KOPT-K1 (cell line): Measurements from ENCODE around the gene HPCA.

ENCODE experiments used
- H3K27ac ChIP-seq: fragments of 200-600 bp; sonication (generic); 2 replicates; pipeline ENCODE4 v1.5.1; 2016; ENCODE audit warnings: antibody characterized with exemption, mild to moderate bottlenecking, low read depth, low read length; ENCODE audit not compliant: poor library complexity, severe bottlenecking
- H3K36me3 ChIP-seq: fragments of 200-600 bp; sonication (generic); 2 replicates; pipeline ENCODE4 v1.5.1; 2017; ENCODE audit warnings: antibody characterized with exemption, mild to moderate bottlenecking, low read length, moderate library complexity; ENCODE audit not compliant: insufficient read depth
- H3K9me3 ChIP-seq: fragments of 200-600 bp; sonication (generic); 2 replicates; pipeline ENCODE4 v1.5.1; 2017; ENCODE audit warnings: antibody characterized with exemption, low read length, mild to moderate bottlenecking; ENCODE audit not compliant: insufficient read depth, poor library complexity, severe bottlenecking

Gene HPCA

DNA sequence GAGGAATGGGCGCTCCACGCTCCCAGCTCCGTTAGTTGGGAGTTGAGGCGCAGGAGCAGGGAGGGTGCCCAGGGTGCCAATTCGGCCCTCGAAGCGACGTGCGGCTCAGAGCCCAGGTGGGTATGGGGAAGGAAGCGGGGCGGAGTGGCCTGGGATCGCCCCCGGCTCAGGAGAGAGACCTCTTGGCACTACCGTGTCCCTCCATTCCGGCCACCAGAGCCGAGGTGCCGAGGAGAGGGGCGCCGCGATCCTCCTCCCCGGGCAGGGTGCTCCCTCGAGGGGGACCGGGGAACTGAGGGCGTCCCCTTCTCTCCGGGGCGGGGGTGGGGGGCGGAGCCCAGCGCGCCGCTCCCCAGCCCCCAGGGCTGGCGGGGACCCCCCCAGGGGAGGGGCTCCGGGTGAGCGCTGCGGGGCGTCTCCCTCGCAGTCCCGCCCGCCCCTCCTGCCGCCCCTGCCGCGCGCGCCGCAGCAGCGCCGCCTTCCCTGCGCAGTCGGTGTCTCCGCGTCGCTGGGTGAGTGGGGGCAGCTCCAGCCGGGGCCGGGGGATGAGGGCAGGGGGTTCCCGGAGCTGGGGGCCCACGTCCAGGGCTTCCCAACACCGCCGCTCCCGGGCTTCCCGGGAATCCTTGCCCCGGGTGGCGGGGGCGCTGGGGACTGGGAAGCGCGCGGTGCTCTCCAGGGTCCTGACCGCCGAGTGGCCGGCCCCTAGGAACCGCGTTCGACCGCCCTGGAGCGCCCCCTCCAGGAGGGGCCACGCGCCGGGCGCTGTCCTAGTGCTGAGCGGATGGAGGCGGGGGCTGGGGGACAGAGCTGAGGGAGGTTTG, at the start of gene HPCA:
HPCA (plus strand) TSS at position 488 of the 824 bp plus-strand sequence. CDS start 2,408 bp downstream, outside the sequence.
- Histone ChIP-seq H3K36me3 (no peaks in the 10 kb centered on the region), H3K9me3 (no peaks in the 10 kb centered on the region), H3K27ac (no peak within 1 kb of the TSS)

DNA sequence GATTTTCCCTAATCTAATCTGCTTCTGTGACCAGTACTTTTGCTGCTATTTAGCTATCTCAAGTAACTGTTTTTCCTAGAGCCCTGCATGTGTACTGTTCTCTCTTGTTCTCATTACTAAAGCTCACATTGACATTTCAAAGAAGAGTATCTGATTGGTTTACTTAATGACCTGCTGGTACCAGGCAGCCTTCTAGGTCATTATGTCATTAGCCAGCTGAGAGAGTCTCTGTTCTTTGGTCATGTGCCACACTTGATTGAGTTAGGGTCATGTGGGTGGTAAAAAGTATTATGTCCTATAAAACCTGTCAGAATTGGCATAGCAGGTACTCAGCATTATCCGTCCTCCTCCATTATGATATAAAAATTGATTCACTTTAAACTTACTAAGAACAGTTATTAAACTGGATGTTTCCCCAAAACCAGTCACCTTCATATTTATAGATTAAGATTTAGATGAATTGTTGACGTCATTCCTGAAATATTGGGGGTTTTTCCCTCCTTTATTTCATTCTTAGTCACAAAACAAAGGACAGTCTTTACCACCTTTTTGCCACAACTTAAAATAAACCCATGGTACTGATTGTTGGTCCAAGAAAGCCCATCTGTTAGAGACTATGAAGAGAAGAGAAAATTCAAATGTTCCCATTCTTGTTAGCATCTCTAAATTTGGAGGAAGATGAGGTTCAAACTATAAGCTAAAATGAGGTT, 37.8 kb upstream of the HPCA start:
- Histone ChIP-seq H3K9me3 (no peaks in the 10 kb centered on the region), H3K27ac (no peak overlapping the region), H3K36me3 (peaks cover 95% of the 10 kb centered on the region)

- Histone ChIP-seq H3K36me3 (peaks cover 99% of the 10 kb centered on the region), H3K9me3 (no peaks in the 10 kb centered on the region), H3K27ac (no peak overlapping the region)
These were observed 30.3 kb upstream of the HPCA start for GRCh38 chr1:32855861-32856617.

- Histone ChIP-seq H3K9me3 (no peaks in the 10 kb centered on the region), H3K27ac (no peak overlapping the region), H3K36me3 (peaks cover 99% of the 10 kb centered on the region)
These were observed 28.2 kb upstream of the HPCA start for GRCh38 chr1:32858136-32858535.

DNA sequence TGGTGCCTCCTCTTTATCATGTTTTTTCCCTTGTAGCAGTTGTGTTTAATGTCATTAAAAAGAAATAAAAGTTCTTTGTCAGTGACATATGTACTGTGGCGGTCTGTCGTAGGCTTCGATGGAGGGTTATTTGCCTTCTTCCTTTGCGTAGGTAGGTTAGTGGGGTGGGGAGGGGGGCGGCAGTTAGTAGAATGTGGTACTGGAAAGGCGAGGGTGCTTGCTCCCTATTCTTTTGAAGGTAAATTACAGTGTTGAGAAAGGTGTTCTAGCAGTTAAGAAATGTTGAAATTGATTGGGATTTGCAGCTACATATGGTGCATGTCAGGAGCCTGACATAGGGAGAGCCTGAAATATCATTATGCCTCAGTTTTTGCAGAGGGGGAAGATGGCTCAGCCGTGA, 27.5 kb upstream of the HPCA start:
- H3K36me3 ChIP-seq, result peaks cover 99% of the 10 kb centered on the region
- no peaks in the 10 kb centered on the region for H3K9me3 ChIP-seq
- H3K27ac ChIP-seq, result no peak overlapping the region

DNA sequence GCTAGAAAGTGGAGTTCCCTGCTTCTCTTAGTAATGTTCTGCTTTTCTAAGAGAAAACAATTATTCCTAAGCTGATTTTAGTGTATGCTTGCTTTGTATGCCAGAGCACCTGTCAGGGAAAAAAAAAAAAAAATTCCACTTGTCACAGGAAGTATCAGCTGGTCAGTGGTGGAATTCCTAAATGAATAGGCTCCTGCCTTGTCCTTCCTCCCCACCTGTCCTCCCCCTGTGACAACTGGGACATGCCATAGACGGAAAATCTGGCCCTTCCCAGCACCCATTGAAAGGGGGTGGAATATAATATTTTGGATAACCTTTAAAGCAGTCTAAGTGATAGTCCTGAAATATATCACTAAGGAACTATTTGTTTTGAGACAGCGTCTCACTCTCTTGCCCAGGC, 26.4 kb upstream of the HPCA start:
- peaks cover 99% of the 10 kb centered on the region for H3K36me3 ChIP-seq
- no peak overlapping the region for H3K27ac ChIP-seq
- no peaks in the 10 kb centered on the region for H3K9me3 ChIP-seq

DNA sequence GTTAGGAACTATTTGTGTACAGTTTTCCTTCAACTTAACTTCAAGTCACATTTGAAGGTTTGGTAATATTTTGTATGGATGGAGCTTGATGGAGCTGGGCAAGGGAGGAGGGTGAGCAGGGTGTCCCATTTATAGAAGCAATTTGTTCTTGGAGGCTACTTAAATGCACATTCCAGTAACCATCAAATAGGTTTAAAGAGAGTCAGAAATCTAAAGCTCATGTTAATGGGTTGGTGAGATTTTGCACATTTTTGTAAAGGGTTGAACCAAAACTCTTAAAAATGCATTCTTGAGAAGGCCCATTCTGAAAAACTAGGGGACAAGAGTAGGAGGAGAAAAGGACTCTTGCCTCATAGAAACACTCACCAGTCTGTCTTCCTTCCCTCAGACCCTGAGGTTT, 25.7 kb upstream of the HPCA start:
- Histone ChIP-seq H3K36me3 (peaks cover 92% of the 10 kb centered on the region), H3K27ac (no peak overlapping the region), H3K9me3 (no peaks in the 10 kb centered on the region)

DNA sequence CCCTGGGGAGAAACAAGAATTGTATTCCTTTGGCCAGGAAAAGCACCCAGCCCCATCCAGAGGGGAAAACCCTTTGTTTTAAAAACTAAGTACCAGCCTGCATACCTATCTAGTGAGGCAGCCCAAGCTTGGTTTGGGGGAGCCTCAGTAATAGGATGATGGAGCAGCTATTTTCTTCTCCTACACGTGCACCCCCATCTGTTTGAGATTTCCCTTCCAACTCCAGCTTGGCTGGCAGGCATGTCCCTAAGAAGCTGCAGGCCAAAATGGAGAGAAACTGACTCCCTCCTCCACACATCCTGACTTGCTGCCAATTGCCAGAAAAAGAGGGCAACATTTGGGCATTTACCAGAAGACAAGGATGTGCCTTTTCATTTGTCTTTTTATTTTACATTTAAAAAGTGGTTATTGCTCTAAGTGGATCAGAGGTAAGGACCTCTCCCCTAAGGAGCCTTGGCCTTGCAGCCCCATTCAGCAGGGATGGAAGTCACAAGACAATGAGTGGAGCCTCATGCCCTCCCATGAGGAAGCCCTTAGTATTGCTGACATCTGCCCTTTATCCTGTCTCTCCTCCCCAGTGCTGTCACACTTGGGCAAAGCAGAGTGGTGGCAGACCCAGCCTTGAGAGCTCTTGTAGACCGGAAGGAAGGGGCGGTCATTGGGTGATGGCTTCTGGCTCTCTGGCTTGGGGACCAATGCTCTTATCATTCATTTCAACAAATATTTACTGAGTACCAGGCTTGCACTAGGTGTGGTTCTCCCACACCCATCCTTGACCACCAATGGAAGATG, 24.2 kb upstream of the HPCA start:
- Histone ChIP-seq H3K36me3 (peaks cover 77% of the 10 kb centered on the region), H3K9me3 (no peaks in the 10 kb centered on the region), H3K27ac (no peak overlapping the region)

- no peak overlapping the region for H3K27ac ChIP-seq
- no peaks in the 10 kb centered on the region for H3K9me3 ChIP-seq
- H3K36me3 ChIP-seq, result peaks cover 65% of the 10 kb centered on the region
These were observed 22.9 kb upstream of the HPCA start for GRCh38 chr1:32863218-32863880.

DNA sequence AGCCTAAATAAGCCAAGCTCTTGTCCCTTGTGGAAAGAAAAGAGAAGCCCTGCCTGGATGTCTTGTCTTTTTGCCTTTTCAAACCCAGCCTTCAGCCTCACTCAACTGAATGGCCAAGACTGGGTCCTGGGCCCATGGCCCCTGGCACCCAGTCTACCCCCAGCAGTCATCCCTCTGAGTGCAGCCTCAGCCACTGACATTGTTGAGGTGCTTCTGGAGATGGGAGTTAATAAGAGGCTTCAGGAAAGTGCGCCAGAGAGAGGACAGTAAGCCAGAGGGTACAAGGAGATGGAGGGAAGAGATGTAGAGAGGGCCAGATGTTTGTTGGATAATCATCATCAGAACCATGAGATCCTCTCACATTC, 22.4 kb upstream of the HPCA start:
- Histone ChIP-seq H3K9me3 (no peaks in the 10 kb centered on the region), H3K36me3 (peaks cover 59% of the 10 kb centered on the region), H3K27ac (no peak overlapping the region)

- Histone ChIP-seq H3K27ac (no peak overlapping the region), H3K36me3 (peaks cover 53% of the 10 kb centered on the region), H3K9me3 (no peaks in the 10 kb centered on the region)
These were observed 21.8 kb upstream of the HPCA start for GRCh38 chr1:32864375-32865019.

DNA sequence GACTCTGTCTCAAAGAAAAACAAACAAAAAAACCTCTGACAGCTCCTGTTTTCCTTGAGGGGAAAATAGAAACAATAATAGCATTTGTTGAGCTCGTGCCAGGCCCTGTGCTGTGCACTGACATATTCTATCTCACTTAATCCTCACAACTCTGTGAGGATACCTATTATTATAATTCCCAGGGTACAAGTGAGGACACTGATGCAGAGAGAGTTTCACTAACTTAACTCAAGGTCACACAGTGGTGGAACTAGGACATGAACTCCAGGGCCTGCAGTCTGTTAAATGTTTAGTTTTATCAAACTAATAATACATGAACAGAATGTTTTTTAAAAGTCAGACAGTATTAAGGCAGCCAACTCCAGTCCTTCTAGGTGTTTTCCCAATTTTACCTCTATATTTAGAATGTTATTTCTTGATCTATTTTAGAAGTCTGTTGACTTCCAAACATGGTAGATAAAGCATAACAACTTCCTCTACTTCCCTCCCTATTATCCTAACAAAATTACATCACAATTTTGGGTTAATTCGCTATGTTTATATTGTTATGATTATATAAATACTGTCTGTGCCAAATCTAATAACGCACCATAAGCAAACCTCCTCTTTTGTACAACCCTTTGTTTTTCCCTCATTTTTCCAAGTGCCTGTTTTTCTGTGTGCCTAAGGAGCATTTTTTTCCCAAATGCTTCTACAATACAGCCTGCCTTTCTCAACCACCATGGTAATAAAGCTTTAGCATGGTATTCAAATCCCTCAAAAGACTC, 20.5 kb upstream of the HPCA start:
- Histone ChIP-seq H3K36me3 (peaks cover 40% of the 10 kb centered on the region), H3K27ac (no peak overlapping the region), H3K9me3 (no peaks in the 10 kb centered on the region)

DNA sequence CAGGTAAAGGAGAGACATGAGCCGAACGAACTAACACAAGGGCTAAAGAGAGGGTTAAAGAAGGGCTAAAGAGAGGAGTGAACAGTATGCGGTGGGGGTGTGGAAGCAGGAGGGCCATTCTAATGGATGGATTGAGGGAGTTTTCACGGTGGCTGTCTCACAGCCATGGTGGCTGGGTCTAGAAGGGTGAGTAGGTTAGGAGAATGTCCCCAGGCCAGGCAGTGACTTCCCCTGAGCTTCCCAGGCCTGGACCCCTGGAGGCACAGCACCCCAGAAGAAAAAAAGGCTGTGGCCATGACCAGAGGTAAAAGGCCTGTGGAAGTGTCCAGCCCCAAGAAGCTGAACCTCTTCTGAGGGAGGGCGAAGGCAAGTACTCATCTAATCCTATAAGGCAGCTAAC, 19.1 kb upstream of the HPCA start:
- no peak overlapping the region for H3K27ac ChIP-seq
- peaks cover 27% of the 10 kb centered on the region for H3K36me3 ChIP-seq
- no peaks in the 10 kb centered on the region for H3K9me3 ChIP-seq
